Hypothalamus (tissue), 51 donors: ENCODE measurements around the gene RBM33.
"Not testable (repeated sequence)": the region's sequence is repeated elsewhere in the genome, so short reads cannot be mapped to it uniquely, and the experiment has no call there.

Source experiments
- DNase-seq, 51 donors: peaks; one replicate each; lab custom pipeline; 2025; lab: John Stamatoyannopoulos, UW

RBM33 gene

DNA sequence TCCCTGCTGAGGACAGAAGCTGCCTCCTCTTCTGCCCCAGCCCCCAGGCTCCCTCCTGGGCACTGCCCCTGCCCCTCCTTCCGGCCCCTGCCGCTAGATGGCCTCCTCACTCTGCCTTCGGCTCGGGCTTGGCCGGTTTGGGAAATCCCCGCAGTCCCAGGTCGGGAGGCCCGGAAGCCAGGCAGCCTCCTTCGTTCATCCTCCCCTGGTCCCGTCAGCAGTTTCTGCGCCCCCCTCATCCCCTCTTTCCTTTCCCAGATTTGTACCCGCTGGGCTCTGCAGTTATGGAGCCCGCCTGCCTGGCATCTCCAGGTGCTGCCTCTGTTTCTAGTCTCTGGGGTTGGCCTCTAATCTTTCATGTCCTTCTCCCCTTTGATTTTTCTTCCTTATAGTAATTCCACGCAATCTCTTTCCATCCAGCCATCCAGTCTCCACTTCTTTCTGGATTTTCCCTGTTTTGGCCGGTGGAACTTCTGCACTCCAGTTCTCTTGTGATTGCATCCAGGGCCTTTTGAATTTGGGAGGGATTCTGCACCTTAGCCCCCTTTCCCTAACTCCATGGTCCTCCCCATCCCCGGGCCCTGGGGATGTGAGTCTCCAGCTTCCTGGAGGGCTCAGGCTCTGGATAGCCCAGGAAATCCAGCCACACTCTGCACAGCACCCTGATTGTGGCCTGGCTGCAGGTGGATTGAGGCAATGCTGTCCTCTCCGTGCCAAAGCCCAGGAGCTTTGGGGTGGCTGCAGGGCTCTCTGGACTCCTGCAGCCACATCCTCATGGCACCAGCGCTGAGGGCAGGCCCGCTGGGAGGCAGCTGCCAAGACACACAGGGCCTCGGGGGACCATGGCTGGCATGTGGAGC lies 171.1 kb downstream of the RBM33 start:
- peak in 22 of 51 donors; percentile 3 to 57 (median 22) for DNase-seq

GRCh38 chr7:155816192-155816508 lies 171.7 kb downstream of the RBM33 start:
- DNase-seq = no peak

DNA sequence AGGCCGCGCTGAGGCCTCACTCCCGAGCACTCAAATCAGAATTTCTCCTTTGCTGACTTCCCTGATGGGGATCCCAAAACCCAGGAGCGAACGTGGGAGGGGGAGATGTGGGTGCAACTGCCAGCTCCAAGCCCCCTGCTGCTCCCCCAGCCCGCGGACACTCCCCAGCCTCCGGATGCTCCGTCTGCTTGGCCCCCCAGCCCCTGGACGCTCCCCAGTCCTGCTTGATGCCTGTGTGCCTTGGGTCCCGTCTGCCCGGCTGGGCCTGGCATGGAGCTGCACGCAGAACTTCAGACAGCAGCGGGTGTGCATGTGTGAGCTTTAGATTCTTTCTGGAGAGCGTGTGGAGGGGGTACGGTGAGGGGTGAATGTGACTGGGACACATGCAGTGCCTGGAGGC lies 172.5 kb downstream of the RBM33 start:
- DNase-seq = no peak

GRCh38 chr7:155817515-155817914 lies 173.1 kb downstream of the RBM33 start:
- DNase-seq = not testable (repeated sequence)

DNA sequence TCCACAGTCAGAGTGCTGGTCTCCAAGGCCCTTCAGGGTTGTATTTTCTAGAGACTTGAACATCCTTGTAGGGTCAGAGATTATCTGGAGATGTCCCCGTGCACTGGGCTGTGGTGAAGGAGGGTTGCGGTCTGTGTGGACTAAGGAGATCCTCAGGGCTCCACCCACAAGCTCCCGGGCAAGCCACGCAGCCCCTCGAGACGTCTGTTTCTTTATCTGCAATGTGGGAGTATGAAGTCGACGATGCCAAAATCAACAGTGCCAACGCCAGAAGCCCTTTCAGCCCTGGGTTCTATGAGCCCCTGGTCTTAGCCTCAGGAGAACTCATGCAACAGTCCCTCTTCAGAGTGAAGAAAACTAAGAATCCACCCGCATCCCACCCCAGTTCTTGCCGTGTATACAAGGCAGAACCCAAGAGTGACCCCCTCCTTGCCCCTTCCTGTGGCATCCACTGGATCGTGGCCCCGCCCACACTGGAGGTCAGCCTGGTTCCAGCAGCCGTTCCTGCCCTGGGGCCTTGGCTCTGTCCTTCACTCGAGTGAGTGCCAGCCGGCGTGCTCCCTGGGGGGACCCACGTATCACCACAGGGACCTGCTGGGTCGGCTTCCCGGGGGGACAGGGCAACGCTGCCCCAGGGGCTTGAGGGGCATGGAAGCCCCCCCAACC lies 173.8 kb downstream of the RBM33 start:
- DNase-seq = no peak

DNA sequence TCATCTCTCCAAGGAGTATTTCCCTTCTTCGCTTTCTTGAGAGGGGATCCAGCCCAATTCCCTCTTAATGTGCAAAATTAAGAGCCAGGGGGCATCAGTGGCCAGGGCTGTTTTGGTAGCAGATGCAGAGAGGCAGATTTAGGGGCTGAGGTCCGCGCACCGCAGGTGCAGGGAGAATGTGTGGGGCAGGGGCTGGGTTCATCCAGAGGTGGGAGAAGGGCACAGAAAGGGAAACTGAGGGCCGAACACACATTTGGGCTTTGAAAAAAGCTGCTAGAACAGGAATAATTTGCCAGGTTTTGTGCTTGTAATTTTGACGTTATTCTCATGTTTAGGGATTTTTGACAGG lies 174.3 kb downstream of the RBM33 start:
- no peak for DNase-seq

- DNase-seq = no peak
These were observed 174.7 kb downstream of the RBM33 start for GRCh38 chr7:155819186-155819585.

GRCh38 chr7:155820246-155820645 lies 175.8 kb downstream of the RBM33 start:
- no peak for DNase-seq

GRCh38 chr7:155820788-155821187 lies 176.3 kb downstream of the RBM33 start:
- no peak for DNase-seq

- DNase-seq = no peak
These were observed 177.4 kb downstream of the RBM33 start for GRCh38 chr7:155821851-155822250.

GRCh38 chr7:155824227-155824886 lies 179.9 kb downstream of the RBM33 start:
- peak in 2 of 51 donors; percentile 5 to 22 for DNase-seq

GRCh38 chr7:155825336-155825735 lies 180.9 kb downstream of the RBM33 start:
- no peak for DNase-seq

- DNase-seq = no peak
These were observed 185.5 kb downstream of the RBM33 start for GRCh38 chr7:155829796-155830470.
